ENCODE results near the gene ARMH2. TPM values are rescaled to one million over a fixed set of nuclear protein-coding genes. Genes with fewer than 3 reads are reported as not detected.
"Not testable (repeated sequence)": the region's sequence is repeated elsewhere in the genome, so short reads cannot be mapped to it uniquely, and the experiment has no call there.

The ARMH2 gene
- total RNA-seq, 1 experiment from 2014 or later: not detected

DNA sequence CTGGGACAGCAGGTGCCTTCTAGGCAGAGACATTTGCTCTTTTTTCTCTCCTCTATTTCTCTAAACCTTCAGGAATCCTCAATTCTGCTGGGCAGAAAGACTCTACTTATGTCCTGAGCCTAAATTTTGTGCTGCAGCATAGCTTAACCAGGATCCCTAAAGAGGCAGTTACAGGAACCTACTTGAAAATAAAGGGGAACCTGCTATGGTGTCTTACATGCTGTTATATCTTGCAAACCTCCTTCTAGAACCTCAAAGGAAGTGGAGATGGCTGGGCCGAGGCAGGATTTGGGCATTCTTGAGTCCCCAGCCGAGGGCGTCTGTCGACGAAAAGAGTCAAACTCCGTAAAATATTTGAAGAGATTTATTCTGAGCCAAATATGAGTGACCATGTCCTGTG is 41.1 kb downstream of the ARMH2 start:
- ChIA-PET POLR2A (no interaction called here), CTCF (no interaction called here), RAD21 (ENCODE audit: low non-redundant PET in 1 of 2, low total read pairs in 2 of 2, uncharacterized antibody in 2 of 2, unreplicated experiment in 2 of 2) (no interaction called here)
- H3K9me3 ChIP-seq (ENCODE audit: control insufficient read depth in 1 of 2, insufficient read depth in 1 of 2, low read depth in 1 of 2, low read length in 2 of 2): peaks cover 0 to 2% of the 10 kb centered on the region in 2 experiments; a peak in 1 of 4 replicates
- no peaks in the 10 kb centered on the region for H3K36me3 ChIP-seq (ENCODE audit: control insufficient read depth in 1 of 2, insufficient read depth in 2 of 2, low read length in 2 of 2)
- H3K4me1 ChIP-seq (ENCODE audit: control insufficient read depth in 1 of 2, insufficient read depth in 2 of 2, low read length in 2 of 2): peaks cover 0 to 7% of the 10 kb centered on the region in 2 experiments; a peak in 1 of 4 replicates
- H3K4me2 ChIP-seq (ENCODE audit: low read length): no peak overlapping the region
- H3K4me3 ChIP-seq (replicated peaks in 1 of 2; ENCODE audit: low read depth in 1 of 2, low read length in 2 of 2): no peak overlapping the region
- H2AFZ ChIP-seq (ENCODE audit: low read depth, low read length, poor library complexity, severe bottlenecking): no peak overlapping the region
- DNase-seq (ENCODE audit: low read depth, low spot score): no peak
- no peak for TF ChIP-seq SIN3A (IDR thresholded peaks at IDR 0.05; ENCODE audit: low read depth)
- no peaks in the 10 kb centered on the region for H3K9me2 ChIP-seq (ENCODE audit: insufficient read depth)
- ATAC-seq: no peak
- intact Hi-C loops (cut with micrococcal nuclease): no loop called here
- no peaks in the 10 kb centered on the region for H3K27me3 ChIP-seq (ENCODE audit: insufficient read depth, low read length)
- no peak overlapping the region for H3K9ac ChIP-seq (ENCODE audit: low read length)
- H3K27ac ChIP-seq (ENCODE audit: low read depth, low read length): no peak overlapping the region
- BruUV-seq (replicated peaks): no TSS peak
- H3K79me2 ChIP-seq (ENCODE audit: insufficient read depth, low read length): no peaks in the 10 kb centered on the region
- no peaks in the 10 kb centered on the region for H4K20me1 ChIP-seq (ENCODE audit: insufficient read depth)

DNA sequence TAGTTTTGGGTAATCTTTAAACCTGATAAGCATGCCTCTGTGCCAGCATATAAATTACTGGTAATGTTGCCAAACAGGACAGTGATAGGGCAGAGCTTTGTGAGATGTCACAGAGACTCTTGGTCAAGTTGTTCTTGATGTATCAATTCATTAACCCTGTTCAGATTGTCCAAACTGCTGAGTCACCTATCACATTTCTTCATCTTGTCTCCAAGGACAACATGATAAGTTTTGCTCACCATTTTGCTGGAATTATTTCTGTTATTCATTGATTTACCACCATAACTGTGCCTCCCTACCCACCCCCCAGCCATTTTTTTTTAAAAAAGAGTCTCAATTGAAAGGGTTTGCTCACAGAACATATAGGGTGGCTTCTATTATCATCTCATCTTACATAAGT is 43.4 kb downstream of the ARMH2 start:
- Histone ChIP-seq H3K9ac (ENCODE audit: low read length) (no peak overlapping the region), H3K4me3 (replicated peaks in 1 of 2; ENCODE audit: low read depth in 1 of 2, low read length in 2 of 2) (no peak overlapping the region), H3K36me3 (ENCODE audit: control insufficient read depth in 1 of 2, insufficient read depth in 2 of 2, low read length in 2 of 2) (no peaks in the 10 kb centered on the region), H4K20me1 (ENCODE audit: insufficient read depth) (no peaks in the 10 kb centered on the region), H3K79me2 (ENCODE audit: insufficient read depth, low read length) (no peaks in the 10 kb centered on the region), H3K9me2 (ENCODE audit: insufficient read depth) (no peaks in the 10 kb centered on the region), H3K4me2 (ENCODE audit: low read length) (no peak overlapping the region), H3K9me3 (ENCODE audit: control insufficient read depth in 1 of 2, insufficient read depth in 1 of 2, low read depth in 1 of 2, low read length in 2 of 2) (peaks cover 0 to 2% of the 10 kb centered on the region in 2 experiments; a peak in 1 of 4 replicates), H3K27ac (ENCODE audit: low read depth, low read length) (no peak overlapping the region), H2AFZ (ENCODE audit: low read depth, low read length, poor library complexity, severe bottlenecking) (peak overlapping the region; percentile 63), H3K27me3 (ENCODE audit: insufficient read depth, low read length) (no peaks in the 10 kb centered on the region), H3K4me1 (ENCODE audit: control insufficient read depth in 1 of 2, insufficient read depth in 2 of 2, low read length in 2 of 2) (no peaks in the 10 kb centered on the region)
- DNase-seq (ENCODE audit: low read depth, low spot score) (no peak), ATAC-seq (no peak)
- intact Hi-C loops (cut with micrococcal nuclease): no loop called here
- POLR2A ChIA-PET: no interaction called here
- CTCF ChIA-PET: interaction anchor here (1.6 kb wide), 1 partner anchor 11 kb away, joined by 3 read pairs; no protein-coding TSS in a partner anchor
- RAD21 ChIA-PET (ENCODE audit: low non-redundant PET in 1 of 2, low total read pairs in 2 of 2, uncharacterized antibody in 2 of 2, unreplicated experiment in 2 of 2): no interaction called here
- BruUV-seq (replicated peaks): no TSS peak
- TF ChIP-seq, protein P1, sequence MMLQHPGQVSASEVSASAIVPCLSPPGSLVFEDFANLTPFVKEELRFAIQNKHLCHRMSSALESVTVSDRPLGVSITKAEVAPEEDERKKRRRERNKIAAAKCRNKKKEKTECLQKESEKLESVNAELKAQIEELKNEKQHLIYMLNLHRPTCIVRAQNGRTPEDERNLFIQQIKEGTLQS (IDR thresholded peaks at IDR 0.05): no peak
- no peak for TF ChIP-seq YY1 (IDR thresholded peaks at IDR 0.05; ENCODE audit: extremely low read depth, insufficient replicate concordance, low read depth, low read length)
- TF ChIP-seq REST (IDR thresholded peaks at IDR 0.05; ENCODE audit: low read depth): no peak

GRCh38 chr6:24754378-24754777 is 44.3 kb downstream of the ARMH2 start:
- POLR2A ChIA-PET; ATAC-seq; RAD21 ChIA-PET (ENCODE audit: low non-redundant PET in 1 of 2, low total read pairs in 2 of 2, uncharacterized antibody in 2 of 2, unreplicated experiment in 2 of 2); H3K9ac ChIP-seq (ENCODE audit: low read length); H3K79me2 ChIP-seq (ENCODE audit: insufficient read depth, low read length); H3K9me3 ChIP-seq (ENCODE audit: control insufficient read depth in 1 of 2, insufficient read depth in 1 of 2, low read depth in 1 of 2, low read length in 2 of 2); H2AFZ ChIP-seq (ENCODE audit: low read depth, low read length, poor library complexity, severe bottlenecking); H3K36me3 ChIP-seq (ENCODE audit: control insufficient read depth in 1 of 2, insufficient read depth in 2 of 2, low read length in 2 of 2); H3K4me2 ChIP-seq (ENCODE audit: low read length); H3K27me3 ChIP-seq (ENCODE audit: insufficient read depth, low read length); intact Hi-C loops (cut with micrococcal nuclease); H4K20me1 ChIP-seq (ENCODE audit: insufficient read depth); H3K27ac ChIP-seq (ENCODE audit: low read depth, low read length); H3K4me3 ChIP-seq (replicated peaks in 1 of 2; ENCODE audit: low read depth in 1 of 2, low read length in 2 of 2); DNase-seq (ENCODE audit: low read depth, low spot score); H3K4me1 ChIP-seq (ENCODE audit: control insufficient read depth in 1 of 2, insufficient read depth in 2 of 2, low read length in 2 of 2); BruUV-seq (replicated peaks); H3K9me2 ChIP-seq (ENCODE audit: insufficient read depth): not testable (repeated sequence)
- CTCF ChIA-PET: interaction anchor here (1.6 kb wide), 1 partner anchor 12 kb away, joined by 3 read pairs; no protein-coding TSS in a partner anchor

All from HCT116 (cell line).